ENCODE results near the gene RBFOX2. TPM values are rescaled to one million over a fixed set of nuclear protein-coding genes. Genes with fewer than 3 reads are reported as not detected.
A peak's percentile ranks its signal among the peaks of the same experiment; 100 is the strongest.

RBFOX2 gene
- polyA plus RNA-seq, 1 of the 3 experiments (the other 2 are of a cell fraction): 115 TPM

DNA sequence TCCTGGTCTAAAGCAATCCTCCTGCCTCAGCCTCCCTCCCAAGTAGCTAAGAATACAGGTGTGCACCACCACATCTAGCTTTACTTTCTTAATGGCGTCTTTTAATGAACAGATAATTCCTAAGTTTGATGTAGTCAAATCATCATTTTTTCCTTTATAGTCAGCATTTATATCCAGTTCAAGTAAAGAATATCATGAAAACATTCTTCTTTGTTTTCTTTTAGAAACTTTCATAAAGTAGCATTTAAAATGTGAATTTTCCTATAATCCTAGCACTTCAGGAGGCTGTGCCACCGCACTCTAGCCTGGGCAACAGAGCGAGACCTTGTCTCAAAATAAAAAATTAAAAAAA is 61.6 kb downstream of the RBFOX2 start:
- Histone ChIP-seq H3K79me2 (ENCODE audit: insufficient read depth) (peaks cover 82% of the 10 kb centered on the region), H3K36me3 (replicated peaks in 1 of 2; ENCODE audit: control insufficient read depth in 1 of 2, insufficient read depth in 2 of 2, low read length in 1 of 2) (no peaks in the 10 kb centered on the region), H3K27ac (ENCODE audit: low read depth in 2 of 2, low read length in 1 of 2) (peak overlapping the region; percentile 75 to 78), H3K4me3 (ENCODE audit: low read depth in 2 of 2, low read length in 1 of 2) (no peak overlapping the region), H2AFZ (ENCODE audit: low read depth) (no peak overlapping the region), H3K27me3 (ENCODE audit: insufficient read depth) (no peaks in the 10 kb centered on the region), H3K4me2 (peak overlapping the region; percentile 53; the same call in 1 of the 2 replicates), H3K9me2 (no peaks in the 10 kb centered on the region), H3K9me3 (no peaks in the 10 kb centered on the region), H3F3A (replicated peaks; ENCODE audit: insufficient read depth) (peaks cover 56% of the 10 kb centered on the region), H3K4me1 (ENCODE audit: control insufficient read depth in 1 of 2, insufficient read depth in 2 of 2, low read depth in 1 of 2, low read length in 1 of 2) (peaks cover 62 to 68% of the 10 kb centered on the region in 2 experiments), H4K20me1 (ENCODE audit: insufficient read depth) (peaks cover 3% of the 10 kb centered on the region; the same call in 1 of the 2 replicates), H3K9ac (no peak overlapping the region)
- ChIA-PET CTCF (interaction anchor here (0.8 to 7.6 kb wide), 6 partner anchors 24 to 157 kb away, joined by 3 to 39 read pairs (median 4); no protein-coding TSS in a partner anchor), POLR2A (interaction anchor here (0.6 to 0.7 kb wide), 2 partner anchors 30 to 83 kb away, joined by 3 to 6 read pairs; no protein-coding TSS in a partner anchor)
- TF ChIP-seq YY1 (IDR thresholded peaks at IDR 0.05; ENCODE audit: low read depth) (no peak), NFIC (IDR thresholded peaks at IDR 0.05; ENCODE audit: borderline replicate concordance) (no peak), SIN3A (IDR thresholded peaks at IDR 0.05; ENCODE audit: borderline replicate concordance, low read depth, low read length) (no peak), RCOR1 (IDR thresholded peaks at IDR 0.05; ENCODE audit: low read length) (no peak), TEAD4 (IDR thresholded peaks at IDR 0.05; ENCODE audit: borderline replicate concordance, insufficient read depth) (no peak), FOSL2 (IDR thresholded peaks at IDR 0.05; ENCODE audit: borderline replicate concordance, low read depth) (no peak)
- WGBS (ENCODE audit: low lambda C conversion rate): 97% methylated on average over 3 of the region's 3 CpGs
- no peak for DNase-seq

DNA sequence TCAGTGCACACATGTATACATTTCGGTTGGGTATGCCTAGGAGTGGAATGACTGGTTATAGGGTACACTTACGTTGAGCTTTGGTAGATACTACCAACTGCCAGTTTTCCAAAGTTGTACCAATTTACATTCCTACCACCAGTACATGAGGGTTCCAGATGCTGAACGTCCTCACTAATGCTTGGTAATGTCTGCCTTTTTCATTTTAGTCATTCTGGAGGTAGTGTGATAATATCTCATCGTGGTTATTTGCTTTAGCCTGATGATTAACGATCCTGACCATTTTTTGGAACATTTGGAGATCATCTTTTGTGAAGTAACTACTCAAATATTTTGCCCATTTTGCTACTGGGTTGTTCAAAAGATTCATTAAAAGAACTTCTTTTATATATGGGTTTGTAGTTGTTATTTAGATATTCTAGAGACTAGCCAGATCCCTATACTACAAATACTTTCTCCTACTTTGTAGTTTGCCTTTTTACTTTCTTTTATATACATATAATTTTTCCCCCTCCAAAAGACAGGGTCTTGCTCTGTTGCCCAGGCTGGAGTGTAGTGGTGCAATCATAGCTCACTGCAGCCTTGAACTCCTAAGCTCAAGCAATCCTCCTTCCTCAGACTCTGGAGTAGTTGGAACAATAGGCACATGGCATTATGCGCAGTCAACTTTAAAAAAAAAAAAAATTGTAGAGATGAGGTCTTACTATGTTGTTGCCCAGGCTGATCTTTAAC is 62.1 kb downstream of the RBFOX2 start:
- H3K36me3 ChIP-seq (replicated peaks in 1 of 2; ENCODE audit: control insufficient read depth in 1 of 2, insufficient read depth in 2 of 2, low read length in 1 of 2): no peaks in the 10 kb centered on the region
- peaks cover 55% of the 10 kb centered on the region for H3F3A ChIP-seq (replicated peaks; ENCODE audit: insufficient read depth)
- H3K9ac ChIP-seq: no peak overlapping the region; the same call in 1 of the 2 replicates
- 27% methylated on average over 6 of the region's 6 CpGs for WGBS (ENCODE audit: low lambda C conversion rate)
- no peaks in the 10 kb centered on the region for H3K27me3 ChIP-seq (ENCODE audit: insufficient read depth)
- H2AFZ ChIP-seq (ENCODE audit: low read depth): no peak overlapping the region
- H4K20me1 ChIP-seq (ENCODE audit: insufficient read depth): peaks cover 2% of the 10 kb centered on the region; the same call in 1 of the 2 replicates
- no peak overlapping the region for H3K4me3 ChIP-seq (ENCODE audit: low read depth in 2 of 2, low read length in 1 of 2)
- no peaks in the 10 kb centered on the region for H3K9me3 ChIP-seq
- peak overlapping the region; percentile 75 to 78 for H3K27ac ChIP-seq (ENCODE audit: low read depth in 2 of 2, low read length in 1 of 2)
- ChIA-PET CTCF (interaction anchor here (0.8 to 7.6 kb wide), 6 partner anchors 13 to 99 kb away, joined by 3 to 39 read pairs (median 4); no protein-coding TSS in a partner anchor), POLR2A (interaction anchor here (0.6 to 0.7 kb wide), 2 partner anchors 30 to 83 kb away, joined by 3 to 6 read pairs; no protein-coding TSS in a partner anchor)
- peaks cover 87% of the 10 kb centered on the region for H3K79me2 ChIP-seq (ENCODE audit: insufficient read depth)
- H3K4me2 ChIP-seq: peak overlapping the region; percentile 53
- no peaks in the 10 kb centered on the region for H3K9me2 ChIP-seq
- peaks cover 64 to 70% of the 10 kb centered on the region in 2 experiments for H3K4me1 ChIP-seq (ENCODE audit: control insufficient read depth in 1 of 2, insufficient read depth in 2 of 2, low read depth in 1 of 2, low read length in 1 of 2)
- no peak for DNase-seq
- TF ChIP-seq RXRA (IDR thresholded peaks at IDR 0.05; ENCODE audit: borderline replicate concordance, low read depth) (peak; percentile 50; the same call in 1 of the 2 replicates), POLR2AphosphoS5 (IDR thresholded peaks at IDR 0.05; ENCODE audit: low read depth, low read length) (peak; percentile 80), EZH2phosphoT487 (IDR thresholded peaks at IDR 0.05; ENCODE audit: borderline replicate concordance, low read depth) (no peak), NFIC (IDR thresholded peaks at IDR 0.05; ENCODE audit: borderline replicate concordance) (peak; percentile 86), MXI1 (IDR thresholded peaks at IDR 0.05; ENCODE audit: low read depth, low read length) (no peak), RAD21 (IDR thresholded peaks at IDR 0.05; ENCODE audit: low read length) (no peak), RCOR1 (IDR thresholded peaks at IDR 0.05; ENCODE audit: low read length) (peak; percentile 56; the same call in 1 of the 2 replicates), YY1 (IDR thresholded peaks at IDR 0.05; ENCODE audit: low read depth) (no peak), SIN3A (IDR thresholded peaks at IDR 0.05; ENCODE audit: borderline replicate concordance, low read depth, low read length) (no peak), FOXM1 (IDR thresholded peaks at IDR 0.05; ENCODE audit: low read depth) (peak; percentile 65; the same call in 1 of the 2 replicates), CHD2 (IDR thresholded peaks at IDR 0.05; ENCODE audit: low read length, partially characterized antibody) (peak; percentile 34), TCF12 (IDR thresholded peaks at IDR 0.05) (peak; percentile 99), MEF2A (IDR thresholded peaks at IDR 0.05; ENCODE audit: borderline replicate concordance, low read depth) (no peak), GABPA (IDR thresholded peaks at IDR 0.05; ENCODE audit: low read depth) (0 out of 2 replicates have a peak, but pooled peaks have one; percentile 30), NRF1 (IDR thresholded peaks at IDR 0.05; ENCODE audit: low read depth, low read length) (no peak), SMC3 (IDR thresholded peaks at IDR 0.05; ENCODE audit: low read depth, low read length) (no peak)
- TF ChIP-seq, protein P1, sequence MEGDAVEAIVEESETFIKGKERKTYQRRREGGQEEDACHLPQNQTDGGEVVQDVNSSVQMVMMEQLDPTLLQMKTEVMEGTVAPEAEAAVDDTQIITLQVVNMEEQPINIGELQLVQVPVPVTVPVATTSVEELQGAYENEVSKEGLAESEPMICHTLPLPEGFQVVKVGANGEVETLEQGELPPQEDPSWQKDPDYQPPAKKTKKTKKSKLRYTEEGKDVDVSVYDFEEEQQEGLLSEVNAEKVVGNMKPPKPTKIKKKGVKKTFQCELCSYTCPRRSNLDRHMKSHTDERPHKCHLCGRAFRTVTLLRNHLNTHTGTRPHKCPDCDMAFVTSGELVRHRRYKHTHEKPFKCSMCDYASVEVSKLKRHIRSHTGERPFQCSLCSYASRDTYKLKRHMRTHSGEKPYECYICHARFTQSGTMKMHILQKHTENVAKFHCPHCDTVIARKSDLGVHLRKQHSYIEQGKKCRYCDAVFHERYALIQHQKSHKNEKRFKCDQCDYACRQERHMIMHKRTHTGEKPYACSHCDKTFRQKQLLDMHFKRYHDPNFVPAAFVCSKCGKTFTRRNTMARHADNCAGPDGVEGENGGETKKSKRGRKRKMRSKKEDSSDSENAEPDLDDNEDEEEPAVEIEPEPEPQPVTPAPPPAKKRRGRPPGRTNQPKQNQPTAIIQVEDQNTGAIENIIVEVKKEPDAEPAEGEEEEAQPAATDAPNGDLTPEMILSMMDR (IDR thresholded peaks at IDR 0.05): peak; percentile 57
- TF ChIP-seq, protein P2, sequence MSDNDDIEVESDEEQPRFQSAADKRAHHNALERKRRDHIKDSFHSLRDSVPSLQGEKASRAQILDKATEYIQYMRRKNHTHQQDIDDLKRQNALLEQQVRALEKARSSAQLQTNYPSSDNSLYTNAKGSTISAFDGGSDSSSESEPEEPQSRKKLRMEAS (IDR thresholded peaks at IDR 0.05; ENCODE audit: low read depth): peak; percentile 95
- TF ChIP-seq, protein P3, sequence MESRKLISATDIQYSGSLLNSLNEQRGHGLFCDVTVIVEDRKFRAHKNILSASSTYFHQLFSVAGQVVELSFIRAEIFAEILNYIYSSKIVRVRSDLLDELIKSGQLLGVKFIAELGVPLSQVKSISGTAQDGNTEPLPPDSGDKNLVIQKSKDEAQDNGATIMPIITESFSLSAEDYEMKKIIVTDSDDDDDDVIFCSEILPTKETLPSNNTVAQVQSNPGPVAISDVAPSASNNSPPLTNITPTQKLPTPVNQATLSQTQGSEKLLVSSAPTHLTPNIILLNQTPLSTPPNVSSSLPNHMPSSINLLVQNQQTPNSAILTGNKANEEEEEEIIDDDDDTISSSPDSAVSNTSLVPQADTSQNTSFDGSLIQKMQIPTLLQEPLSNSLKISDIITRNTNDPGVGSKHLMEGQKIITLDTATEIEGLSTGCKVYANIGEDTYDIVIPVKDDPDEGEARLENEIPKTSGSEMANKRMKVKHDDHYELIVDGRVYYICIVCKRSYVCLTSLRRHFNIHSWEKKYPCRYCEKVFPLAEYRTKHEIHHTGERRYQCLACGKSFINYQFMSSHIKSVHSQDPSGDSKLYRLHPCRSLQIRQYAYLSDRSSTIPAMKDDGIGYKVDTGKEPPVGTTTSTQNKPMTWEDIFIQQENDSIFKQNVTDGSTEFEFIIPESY (IDR thresholded peaks at IDR 0.05; ENCODE audit: borderline replicate concordance, low read depth): peak; percentile 72; the same call in 1 of the 2 replicates
